ENCODE data around the gene REC8. TPM values are rescaled to one million over a fixed set of nuclear protein-coding genes. Genes with fewer than 3 reads are reported as not detected.

The REC8 gene
- total and polyA plus RNA-seq, 2 of the 13 experiments (the other 11 are each of a cell fraction or from before 2014, with no cell fraction given): 3.4 to 14.7 TPM

DNA sequence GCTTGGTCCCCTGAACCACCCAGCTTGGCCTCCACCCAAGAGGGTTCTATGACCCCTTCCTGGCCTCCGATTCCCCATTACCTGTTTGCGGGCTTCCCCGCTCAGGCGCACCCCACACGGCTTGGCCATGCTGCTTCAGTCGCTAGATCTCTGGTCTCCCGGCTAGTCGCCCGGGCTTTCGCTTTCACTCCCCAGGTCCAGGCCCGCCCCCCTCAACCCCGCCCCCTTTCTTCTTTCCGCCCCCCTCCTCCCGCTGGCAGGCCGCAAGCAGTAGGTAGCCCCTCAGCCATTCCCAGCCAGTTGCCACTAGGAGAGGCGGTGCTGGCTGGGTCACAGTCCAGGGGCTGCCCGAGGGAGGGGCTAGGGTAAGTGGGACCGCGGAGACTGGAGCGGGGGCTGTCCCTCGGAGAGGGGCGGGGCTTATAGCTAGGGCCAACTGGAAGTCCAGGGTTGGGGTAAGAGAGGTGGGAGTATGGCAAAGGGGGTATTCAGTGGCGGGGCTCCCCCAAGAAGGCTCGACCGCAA lies 25.4 kb upstream of the REC8 start, which contains the start of gene PSME2 (continued):
- TF ChIP-seq, protein P1, sequence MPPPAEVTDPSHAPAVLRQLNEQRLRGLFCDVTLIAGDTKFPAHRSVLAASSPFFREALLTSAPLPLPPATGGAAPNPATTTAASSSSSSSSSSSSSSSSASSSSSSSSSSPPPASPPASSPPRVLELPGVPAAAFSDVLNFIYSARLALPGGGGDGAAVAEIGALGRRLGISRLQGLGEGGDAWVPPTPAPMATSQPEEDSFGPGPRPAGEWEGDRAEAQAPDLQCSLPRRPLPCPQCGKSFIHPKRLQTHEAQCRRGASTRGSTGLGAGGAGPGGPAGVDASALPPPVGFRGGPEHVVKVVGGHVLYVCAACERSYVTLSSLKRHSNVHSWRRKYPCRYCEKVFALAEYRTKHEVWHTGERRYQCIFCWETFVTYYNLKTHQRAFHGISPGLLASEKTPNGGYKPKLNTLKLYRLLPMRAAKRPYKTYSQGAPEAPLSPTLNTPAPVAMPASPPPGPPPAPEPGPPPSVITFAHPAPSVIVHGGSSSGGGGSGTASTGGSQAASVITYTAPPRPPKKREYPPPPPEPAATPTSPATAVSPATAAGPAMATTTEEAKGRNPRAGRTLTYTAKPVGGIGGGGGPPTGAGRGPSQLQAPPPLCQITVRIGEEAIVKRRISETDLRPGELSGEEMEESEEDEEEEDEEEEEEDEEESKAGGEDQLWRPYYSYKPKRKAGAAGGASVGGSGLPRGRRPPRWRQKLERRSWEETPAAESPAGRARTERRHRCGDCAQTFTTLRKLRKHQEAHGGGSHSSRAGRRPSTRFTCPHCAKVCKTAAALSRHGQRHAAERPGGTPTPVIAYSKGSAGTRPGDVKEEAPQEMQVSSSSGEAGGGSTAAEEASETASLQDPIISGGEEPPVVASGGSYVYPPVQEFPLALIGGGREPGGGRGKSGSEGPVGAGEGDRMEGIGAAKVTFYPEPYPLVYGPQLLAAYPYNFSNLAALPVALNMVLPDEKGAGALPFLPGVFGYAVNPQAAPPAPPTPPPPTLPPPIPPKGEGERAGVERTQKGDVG (CRISPR knock-in tag; IDR thresholded peaks at IDR 0.05; ENCODE audit: borderline replicate concordance): no peak
- 0 out of 2 replicates have a peak, but pooled peaks have one; percentile 83 for TF ChIP-seq ZNF136 (CRISPR knock-in tag; IDR thresholded peaks at IDR 0.05; ENCODE audit: low read depth)
- TF ChIP-seq MEIS2 (CRISPR knock-in tag; IDR thresholded peaks at IDR 0.05): peak; percentile 71; the same call in 1 of the 2 replicates
- peak; percentile 52; the same call in 1 of the 2 replicates for TF ChIP-seq MIER3 (CRISPR knock-in tag; IDR thresholded peaks at IDR 0.05; ENCODE audit: borderline replicate concordance)
- peak; percentile 23 for TF ChIP-seq ZZZ3 (CRISPR knock-in tag; IDR thresholded peaks at IDR 0.05; ENCODE audit: borderline replicate concordance)
- no peak for TF ChIP-seq ZNF362 (CRISPR knock-in tag; IDR thresholded peaks at IDR 0.05; ENCODE audit: borderline replicate concordance)
- TF ChIP-seq MLX (CRISPR knock-in tag; IDR thresholded peaks at IDR 0.05): no peak
- TF ChIP-seq SYNCRIP (IDR thresholded peaks at IDR 0.05; ENCODE audit: insufficient read depth, low read depth, low read length): no peak
- no peak; the same call in 1 of the 2 replicates for TF ChIP-seq JUN (CRISPR knock-in tag; IDR thresholded peaks at IDR 0.05)
- TF ChIP-seq FIP1L1 (IDR thresholded peaks at IDR 0.05; ENCODE audit: borderline replicate concordance, insufficient read depth, low read depth, low read length): no peak
- no peak for TF ChIP-seq ZEB1 (IDR thresholded peaks at IDR 0.05; ENCODE audit: insufficient replicate concordance, low read depth)
- no peak for TF ChIP-seq HNRNPH1 (optimal IDR thresholded peaks at IDR 0.05; ENCODE audit: low read depth, low read length)
- TF ChIP-seq AKAP8 (CRISPR knock-in tag; IDR thresholded peaks at IDR 0.05): peak; percentile 95
- no peak for TF ChIP-seq ZNF24 (IDR thresholded peaks at IDR 0.05)
- TF ChIP-seq SMYD3 (CRISPR knock-in tag; IDR thresholded peaks at IDR 0.05): peak; percentile 38; the same call in 1 of the 2 replicates
- TF ChIP-seq HNRNPK (IDR thresholded peaks at IDR 0.05; ENCODE audit: low read depth, low read length, poor library complexity, severe bottlenecking): no peak
- TF ChIP-seq ZBED4 (CRISPR knock-in tag; IDR thresholded peaks at IDR 0.05; ENCODE audit: borderline replicate concordance): no peak; the same call in 1 of the 2 replicates
- TF ChIP-seq SIX1 (CRISPR knock-in tag; IDR thresholded peaks at IDR 0.05; ENCODE audit: borderline replicate concordance): no peak
- TF ChIP-seq SNRNP70 (IDR thresholded peaks at IDR 0.05; ENCODE audit: low read depth, low read length): no peak
- TF ChIP-seq NAIF1 (CRISPR knock-in tag; IDR thresholded peaks at IDR 0.05; ENCODE audit: borderline replicate concordance): no peak
- peak; percentile 65; the same call in 1 of the 2 replicates for TF ChIP-seq ZBTB20 (CRISPR knock-in tag; IDR thresholded peaks at IDR 0.05; ENCODE audit: borderline replicate concordance, low read depth)

Data from HepG2 (cell line).